ENCODE measurements around the gene SNX19. TPM values are rescaled to one million over a fixed set of nuclear protein-coding genes. Genes with fewer than 3 reads are reported as not detected.
"Not testable (repeated sequence)": the region's sequence is repeated elsewhere in the genome, so short reads cannot be mapped to it uniquely, and the experiment has no call there.

Gene SNX19
- 10.5 and 22.2 TPM in 2 replicates for total RNA-seq (2014; rRNA removed; shearing (Covaris generic); ENCODE audit: low replicate concordance)

- Histone ChIP-seq H3K27me3 (no peaks in the 10 kb centered on the region), H3K4me3 (peak within 1 kb of the TSS; percentile 92), H3K36me3 (peaks cover 37% of the 10 kb centered on the region), H3K9me3 (no peaks in the 10 kb centered on the region)
- DNase-seq, result peak; percentile 92
Observed at GRCh38 chr11:130916238-130916855, at the start of gene SNX19. Gene SNX19, minus strand, starts transcription at chr11:130916479. Its CDS starts 540 bp downstream, at chr11:130915939.

- Histone ChIP-seq H3K36me3 (no peaks in the 10 kb centered on the region), H3K4me3 (no peak overlapping the region), H3K9me3 (0 out of 2 replicates have a peak, but pooled peaks cover 3% of the 10 kb centered on the region), H3K27me3 (no peaks in the 10 kb centered on the region)
- DNase-seq, result no peak
Observed at GRCh38 chr11:130964058-130964792, 47.9 kb upstream of the SNX19 start.

- DNase-seq, result no peak
- H3K27me3 ChIP-seq, result no peaks in the 10 kb centered on the region
- H3K4me3 ChIP-seq, result no peak overlapping the region
- H3K9me3 ChIP-seq, result no peaks in the 10 kb centered on the region
- no peaks in the 10 kb centered on the region for H3K36me3 ChIP-seq
Observed at GRCh38 chr11:130947889-130948288, 31.6 kb upstream of the SNX19 start.

GRCh38 chr11:130947481-130947880 is 31.2 kb upstream of the SNX19 start:
- Histone ChIP-seq H3K4me3 (no peak overlapping the region), H3K27me3 (no peaks in the 10 kb centered on the region), H3K9me3 (no peaks in the 10 kb centered on the region), H3K36me3 (no peaks in the 10 kb centered on the region)
- peak; percentile 9 for DNase-seq

GRCh38 chr11:130947058-130947457 is 30.8 kb upstream of the SNX19 start:
- no peaks in the 10 kb centered on the region for H3K27me3 ChIP-seq
- H3K9me3 ChIP-seq, result no peaks in the 10 kb centered on the region
- no peaks in the 10 kb centered on the region for H3K36me3 ChIP-seq
- no peak for DNase-seq
- no peak overlapping the region for H3K4me3 ChIP-seq

GRCh38 chr11:130945896-130946295 is 29.6 kb upstream of the SNX19 start:
- H3K4me3 ChIP-seq, result no peak overlapping the region
- H3K27me3 ChIP-seq, result no peaks in the 10 kb centered on the region
- H3K9me3 ChIP-seq, result no peaks in the 10 kb centered on the region
- no peaks in the 10 kb centered on the region for H3K36me3 ChIP-seq
- DNase-seq, result peak; percentile 88

- no peaks in the 10 kb centered on the region for H3K9me3 ChIP-seq
- no peak overlapping the region for H3K4me3 ChIP-seq
- DNase-seq, result no peak
- no peaks in the 10 kb centered on the region for H3K27me3 ChIP-seq
- no peaks in the 10 kb centered on the region for H3K36me3 ChIP-seq
Observed at GRCh38 chr11:130940706-130941105, 24.4 kb upstream of the SNX19 start.

GRCh38 chr11:130937051-130937450 is 20.8 kb upstream of the SNX19 start:
- DNase-seq, result no peak
- Histone ChIP-seq H3K4me3 (no peak overlapping the region), H3K9me3 (no peaks in the 10 kb centered on the region), H3K27me3 (no peaks in the 10 kb centered on the region), H3K36me3 (no peaks in the 10 kb centered on the region)

- no peaks in the 10 kb centered on the region for H3K36me3 ChIP-seq
- no peaks in the 10 kb centered on the region for H3K9me3 ChIP-seq
- H3K27me3 ChIP-seq, result no peaks in the 10 kb centered on the region
- no peak overlapping the region for H3K4me3 ChIP-seq
- DNase-seq, result no peak
Observed at GRCh38 chr11:130932086-130932712, 15.9 kb upstream of the SNX19 start.

GRCh38 chr11:130924750-130925149 is 8.5 kb upstream of the SNX19 start:
- no peaks in the 10 kb centered on the region for H3K9me3 ChIP-seq
- DNase-seq, result no peak
- no peak overlapping the region for H3K4me3 ChIP-seq
- H3K36me3 ChIP-seq, result no peaks in the 10 kb centered on the region
- H3K27me3 ChIP-seq, result no peaks in the 10 kb centered on the region

GRCh38 chr11:130920612-130921011 is 4.3 kb upstream of the SNX19 start:
- H3K27me3 ChIP-seq, H3K9me3 ChIP-seq, H3K36me3 ChIP-seq, H3K4me3 ChIP-seq, DNase-seq: not testable (repeated sequence)

- Histone ChIP-seq H3K27me3 (no peaks in the 10 kb centered on the region), H3K36me3 (peaks cover 23% of the 10 kb centered on the region), H3K4me3 (no peak overlapping the region), H3K9me3 (no peaks in the 10 kb centered on the region)
- peak; percentile 19 for DNase-seq
Observed at GRCh38 chr11:130918081-130918480, 1.8 kb upstream of the SNX19 start.

GRCh38 chr11:130916910-130917309 is 631 bp upstream of the SNX19 start:
- no peak for DNase-seq
- Histone ChIP-seq H3K4me3 (peak overlapping the region; percentile 92), H3K27me3 (no peaks in the 10 kb centered on the region), H3K36me3 (peaks cover 32% of the 10 kb centered on the region), H3K9me3 (no peaks in the 10 kb centered on the region)

GRCh38 chr11:130915603-130916237 is 559 bp downstream of the SNX19 start:
- DNase-seq, result no peak
- H3K4me3 ChIP-seq, result peak overlapping the region; percentile 92
- peaks cover 40% of the 10 kb centered on the region for H3K36me3 ChIP-seq
- H3K27me3 ChIP-seq, result no peaks in the 10 kb centered on the region
- no peaks in the 10 kb centered on the region for H3K9me3 ChIP-seq

- H3K4me3 ChIP-seq, result no peak overlapping the region
- peaks cover 56% of the 10 kb centered on the region for H3K36me3 ChIP-seq
- no peaks in the 10 kb centered on the region for H3K9me3 ChIP-seq
- H3K27me3 ChIP-seq, result no peaks in the 10 kb centered on the region
- DNase-seq, result no peak
Observed at GRCh38 chr11:130913268-130913667, 3.0 kb downstream of the SNX19 start.

- H3K9me3 ChIP-seq, result no peaks in the 10 kb centered on the region
- no peaks in the 10 kb centered on the region for H3K27me3 ChIP-seq
- H3K36me3 ChIP-seq, result peaks cover 63% of the 10 kb centered on the region
- DNase-seq, result no peak
- no peak overlapping the region for H3K4me3 ChIP-seq
Observed at GRCh38 chr11:130912552-130912951, 3.7 kb downstream of the SNX19 start.

- Histone ChIP-seq H3K4me3 (no peak overlapping the region), H3K9me3 (no peaks in the 10 kb centered on the region), H3K27me3 (no peaks in the 10 kb centered on the region), H3K36me3 (peaks cover 75% of the 10 kb centered on the region)
- DNase-seq, result no peak
Observed at GRCh38 chr11:130911306-130911705, 5.0 kb downstream of the SNX19 start.

Measured in MG63 (cell line).